GM19328 (cell line): ENCODE results near the gene SLC24A3.

Experiments
- ATAC-seq: cut with Tn5 transposase; IDR thresholded peaks from one replicate; pipeline ENCODE4 v1.9.1; 2021; ENCODE audit warnings: mild to moderate bottlenecking, moderate library complexity; ENCODE audit not compliant: unreplicated experiment

Gene SLC24A3

GRCh38 chr20:19451231-19451922 is 238.9 kb downstream of the SLC24A3 start:
- no peak for ATAC-seq

GRCh38 chr20:19451923-19452295 is 239.5 kb downstream of the SLC24A3 start:
- ATAC-seq: no peak

DNA sequence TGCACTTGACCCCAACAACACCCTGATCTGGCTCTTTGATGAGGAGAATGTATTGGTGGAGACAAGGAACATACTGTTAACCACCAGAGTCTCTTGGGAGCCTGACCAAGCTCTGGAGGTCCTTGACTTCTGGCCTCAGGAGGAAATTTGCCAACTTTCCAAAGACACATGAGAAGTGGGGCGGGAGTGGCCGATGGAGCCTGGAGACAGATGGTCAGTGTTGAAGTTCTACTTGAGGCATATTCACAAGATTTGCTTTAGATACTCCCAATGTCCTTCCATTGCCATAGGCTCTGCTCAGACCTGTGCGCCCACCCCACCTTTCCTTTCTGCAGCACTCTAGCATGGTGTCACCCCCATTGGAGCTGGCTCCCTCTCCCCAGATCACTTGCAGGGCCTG is 241.0 kb downstream of the SLC24A3 start:
- no peak for ATAC-seq

DNA sequence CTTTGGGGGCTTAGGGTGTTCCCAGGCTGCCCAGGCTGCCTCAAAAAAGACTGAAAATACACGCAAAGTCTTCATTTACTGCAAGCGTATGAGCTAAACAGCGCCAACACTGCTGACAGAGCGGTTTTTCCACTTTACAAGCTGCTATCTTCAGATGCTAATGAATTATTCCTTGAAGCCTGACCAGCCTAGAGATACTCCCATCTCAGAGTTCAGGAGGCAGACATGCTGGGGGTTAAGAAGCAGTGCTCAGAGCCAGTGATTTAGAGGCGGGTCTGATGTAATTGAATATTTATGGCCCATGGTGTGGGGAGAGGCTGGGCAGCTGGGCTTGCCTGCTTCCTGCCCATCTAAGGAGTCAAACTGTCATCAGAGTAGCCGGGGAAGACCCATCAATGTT is 241.4 kb downstream of the SLC24A3 start:
- ATAC-seq: no peak

GRCh38 chr20:19456595-19457395 is 244.4 kb downstream of the SLC24A3 start:
- no peak for ATAC-seq

DNA sequence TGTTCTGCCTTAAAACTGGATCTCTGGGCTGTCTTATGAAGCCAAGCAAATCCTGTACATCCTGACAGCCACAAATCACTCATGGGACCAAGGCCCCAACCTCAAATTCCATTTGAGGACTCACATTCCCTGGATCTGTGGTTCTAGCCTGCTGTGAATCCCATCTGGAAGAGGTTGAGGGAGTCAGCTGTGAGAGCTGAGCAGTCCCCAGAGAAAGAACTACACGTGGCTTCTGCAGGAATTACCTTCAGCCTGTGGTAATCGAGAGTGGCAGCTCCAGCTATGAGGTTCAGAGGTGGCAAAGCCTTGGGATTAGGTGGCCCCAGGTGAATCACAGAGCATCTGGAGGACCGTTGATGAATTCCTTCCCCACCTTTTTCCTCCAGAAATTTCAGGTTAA is 245.2 kb downstream of the SLC24A3 start:
- no peak for ATAC-seq

DNA sequence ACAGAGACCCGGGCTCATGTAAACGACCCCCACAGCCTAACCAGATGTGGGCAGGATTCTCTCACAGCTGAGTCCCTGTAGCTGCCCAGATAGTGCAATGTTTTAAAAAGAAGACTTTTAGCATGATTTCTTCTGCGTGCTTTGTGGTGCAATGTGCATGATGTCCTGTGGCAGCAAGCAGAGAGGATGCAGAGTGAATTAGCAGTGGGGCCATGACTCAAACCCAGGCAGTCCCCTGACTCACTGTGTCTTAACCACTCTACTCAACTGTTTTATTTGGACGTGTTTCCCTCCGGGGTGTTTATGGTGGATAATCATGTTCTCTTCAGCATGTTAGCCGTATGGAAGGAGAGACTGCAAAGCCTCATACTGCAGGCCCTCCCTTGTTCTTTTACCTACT is 247.9 kb downstream of the SLC24A3 start:
- no peak for ATAC-seq

DNA sequence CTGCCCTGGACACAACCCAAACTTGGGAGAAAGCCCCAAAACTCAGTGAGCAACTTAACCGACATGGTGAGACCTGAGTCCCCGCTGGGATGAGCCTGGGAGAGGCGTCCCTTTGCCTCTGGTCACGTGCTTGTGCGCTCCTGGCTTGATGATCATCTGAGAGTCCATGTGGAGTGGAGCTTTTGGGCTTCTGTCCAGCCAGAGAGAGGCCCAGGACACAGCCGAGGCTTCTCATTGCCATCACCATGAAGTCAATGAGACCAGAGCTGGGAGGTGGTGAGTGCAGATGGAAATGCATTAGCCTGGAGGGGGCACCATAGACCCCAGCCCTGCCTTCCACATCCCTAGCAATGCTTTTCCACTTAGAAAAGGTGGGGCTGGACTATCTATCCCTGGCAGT is 250.0 kb downstream of the SLC24A3 start:
- no peak for ATAC-seq

DNA sequence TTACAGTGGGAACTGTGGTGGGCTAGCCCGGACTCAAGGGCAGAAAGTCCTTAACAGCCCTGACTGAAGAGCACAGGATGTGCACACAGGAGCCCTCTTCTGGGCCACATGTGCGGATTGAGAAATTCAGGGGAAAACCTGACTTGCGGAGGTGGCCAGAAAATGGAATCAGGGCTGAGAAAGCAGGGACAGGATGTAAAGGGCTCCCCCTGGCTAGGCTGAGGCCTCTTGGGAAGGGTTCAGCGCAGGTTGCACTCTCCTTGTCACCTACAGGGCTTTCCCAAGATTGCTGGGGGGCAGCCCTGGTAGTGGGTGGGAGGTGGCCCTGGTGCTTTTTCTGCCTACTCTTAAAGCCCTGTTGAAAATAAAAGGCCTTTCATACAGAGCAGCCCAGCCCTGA is 251.2 kb downstream of the SLC24A3 start:
- no peak for ATAC-seq

GRCh38 chr20:19465536-19465935 is 253.1 kb downstream of the SLC24A3 start:
- no peak for ATAC-seq

GRCh38 chr20:19466206-19466928 is 253.9 kb downstream of the SLC24A3 start:
- ATAC-seq: no peak

- ATAC-seq: no peak
Measured at GRCh38 chr20:19473216-19473921, 260.9 kb downstream of the SLC24A3 start.

GRCh38 chr20:19473922-19474286 is 261.5 kb downstream of the SLC24A3 start:
- ATAC-seq: no peak

- ATAC-seq: no peak
Measured at GRCh38 chr20:19478320-19478895, 266.0 kb downstream of the SLC24A3 start.

- ATAC-seq: no peak
Measured at GRCh38 chr20:19482726-19483125, 270.3 kb downstream of the SLC24A3 start.

DNA sequence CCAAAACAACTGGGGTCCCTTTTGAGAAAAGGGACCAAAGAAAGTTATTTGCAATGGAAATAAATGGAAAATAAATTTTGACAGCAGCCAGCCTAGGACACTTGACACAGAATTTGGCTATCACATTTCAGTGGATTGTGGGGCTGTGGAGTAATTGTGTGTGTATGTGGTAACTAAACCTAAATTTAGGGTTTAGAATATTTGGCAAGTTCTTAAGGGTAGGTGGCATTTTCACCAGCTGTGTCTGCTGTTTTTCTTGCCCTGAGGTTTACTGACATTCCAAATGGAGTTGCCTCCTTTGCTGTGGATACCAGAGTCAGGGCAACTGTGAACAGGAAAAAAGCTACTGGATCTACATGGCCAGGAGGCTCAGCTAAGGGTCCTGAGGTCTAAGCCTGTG is 270.9 kb downstream of the SLC24A3 start:
- ATAC-seq: no peak

GRCh38 chr20:19486446-19486845 is 274.0 kb downstream of the SLC24A3 start:
- no peak for ATAC-seq

DNA sequence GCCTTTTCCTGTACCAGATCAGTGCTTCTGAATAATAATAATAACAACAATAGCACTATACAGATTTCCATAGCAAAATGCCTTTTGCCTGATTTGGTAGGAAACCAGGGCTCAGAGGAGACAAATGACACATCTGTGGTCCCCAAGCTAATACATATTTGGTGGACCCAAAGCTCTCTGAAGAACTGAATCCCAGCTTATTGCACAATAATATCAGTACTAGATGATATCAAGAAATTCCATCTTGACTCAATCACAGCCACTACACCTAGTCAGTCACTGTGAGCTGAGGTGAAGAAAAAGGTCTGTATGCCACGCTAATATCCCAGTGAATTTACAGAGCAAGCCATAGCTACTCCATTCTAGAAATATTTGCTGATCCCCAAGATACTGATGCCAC is 275.0 kb downstream of the SLC24A3 start:
- no peak for ATAC-seq

DNA sequence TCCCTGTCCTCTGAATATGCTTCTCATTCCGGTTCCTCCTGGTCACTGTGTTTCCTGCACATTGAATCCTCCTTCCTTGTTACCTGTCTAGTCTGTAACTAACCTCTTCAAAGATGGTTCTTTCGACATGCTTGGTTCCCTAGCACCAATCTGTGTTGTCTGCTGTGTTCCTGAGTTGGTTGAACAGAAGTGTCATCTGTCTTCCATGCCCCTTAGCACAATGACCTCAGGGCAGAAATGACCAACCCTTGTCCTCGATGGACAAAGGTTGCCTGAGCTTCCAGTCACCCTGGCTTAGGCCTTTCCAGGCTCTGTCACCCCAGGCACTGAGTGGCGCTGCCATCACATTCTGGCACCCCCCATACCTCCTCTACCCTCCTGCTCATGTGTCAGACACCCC is 278.8 kb downstream of the SLC24A3 start:
- ATAC-seq: no peak

- ATAC-seq: no peak
Measured at GRCh38 chr20:19492116-19492515, 279.7 kb downstream of the SLC24A3 start.
